GM19351 (cell line): ENCODE results near the gene LPAR3.
A peak's percentile ranks its signal among the peaks of the same experiment; 100 is the strongest.
"Not testable (repeated sequence)": the region's sequence is repeated elsewhere in the genome, so short reads cannot be mapped to it uniquely, and the experiment has no call there.

Source experiments
- ATAC-seq: cut with Tn5 transposase; IDR thresholded peaks from one replicate; pipeline ENCODE4 v1.9.1; 2021; ENCODE audit warnings: mild to moderate bottlenecking, moderate library complexity; ENCODE audit not compliant: unreplicated experiment

Gene LPAR3

GRCh38 chr1:84892705-84893618 is at the start of gene LPAR3:
Gene LPAR3 (minus strand): TSS chr1:84893206. CDS start chr1:84866120, 27,086 bp downstream.
- ATAC-seq = peak; percentile 85

- ATAC-seq = no peak
Measured at GRCh38 chr1:84941843-84942242, 48.8 kb upstream of the LPAR3 start.

- no peak for ATAC-seq
Measured at GRCh38 chr1:84940481-84940880, 47.5 kb upstream of the LPAR3 start.

GRCh38 chr1:84939761-84940160 is 46.8 kb upstream of the LPAR3 start:
- no peak for ATAC-seq

GRCh38 chr1:84939151-84939550 is 46.1 kb upstream of the LPAR3 start:
- no peak for ATAC-seq

- ATAC-seq = peak; percentile 47
Measured at GRCh38 chr1:84936116-84936810, 43.3 kb upstream of the LPAR3 start.

- ATAC-seq = no peak
Measured at GRCh38 chr1:84933011-84933611, 40.1 kb upstream of the LPAR3 start.

GRCh38 chr1:84930831-84931230 is 37.8 kb upstream of the LPAR3 start:
- ATAC-seq = no peak

GRCh38 chr1:84930329-84930728 is 37.3 kb upstream of the LPAR3 start:
- no peak for ATAC-seq

- ATAC-seq = no peak
Measured at GRCh38 chr1:84929581-84929980, 36.6 kb upstream of the LPAR3 start.

- no peak for ATAC-seq
Measured at GRCh38 chr1:84928979-84929378, 36.0 kb upstream of the LPAR3 start.

GRCh38 chr1:84923317-84923716 is 30.3 kb upstream of the LPAR3 start:
- no peak for ATAC-seq

- no peak for ATAC-seq
Measured at GRCh38 chr1:84920159-84920558, 27.2 kb upstream of the LPAR3 start.

GRCh38 chr1:84919461-84919970 is 26.5 kb upstream of the LPAR3 start:
- no peak for ATAC-seq

- ATAC-seq = no peak
Measured at GRCh38 chr1:84918726-84919336, 25.8 kb upstream of the LPAR3 start.

- no peak for ATAC-seq
Measured at GRCh38 chr1:84916897-84917296, 23.9 kb upstream of the LPAR3 start.

- ATAC-seq = no peak
Measured at GRCh38 chr1:84913555-84913892, 20.5 kb upstream of the LPAR3 start.

GRCh38 chr1:84912726-84913554 is 19.9 kb upstream of the LPAR3 start:
- ATAC-seq = no peak

- ATAC-seq = not testable (repeated sequence)
Measured at GRCh38 chr1:84908746-84909464, 15.9 kb upstream of the LPAR3 start.
